ENCODE measurements around the gene GULP1.
A peak's percentile ranks its signal among the peaks of the same experiment; 100 is the strongest.

Gene GULP1

DNA sequence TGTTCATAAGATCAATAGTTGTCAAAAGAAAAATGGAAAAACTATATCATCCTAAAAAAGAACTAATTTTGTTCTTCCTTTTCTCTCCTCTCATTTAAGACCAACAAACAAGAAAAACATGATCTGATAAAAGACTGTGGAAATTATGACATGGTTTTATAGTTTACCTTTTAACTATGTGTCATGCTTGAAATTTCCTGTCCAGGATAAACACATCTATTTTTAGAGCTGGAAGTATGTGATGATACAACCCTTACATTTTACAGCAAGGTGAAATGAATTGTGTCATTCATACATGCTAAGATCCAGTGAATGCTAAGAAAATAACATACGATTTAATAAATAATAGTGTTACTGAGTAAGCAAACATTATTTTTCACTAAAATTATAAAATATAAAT is 89.9 kb downstream of the GULP1 start:
- no peak for DNase-seq

DNA sequence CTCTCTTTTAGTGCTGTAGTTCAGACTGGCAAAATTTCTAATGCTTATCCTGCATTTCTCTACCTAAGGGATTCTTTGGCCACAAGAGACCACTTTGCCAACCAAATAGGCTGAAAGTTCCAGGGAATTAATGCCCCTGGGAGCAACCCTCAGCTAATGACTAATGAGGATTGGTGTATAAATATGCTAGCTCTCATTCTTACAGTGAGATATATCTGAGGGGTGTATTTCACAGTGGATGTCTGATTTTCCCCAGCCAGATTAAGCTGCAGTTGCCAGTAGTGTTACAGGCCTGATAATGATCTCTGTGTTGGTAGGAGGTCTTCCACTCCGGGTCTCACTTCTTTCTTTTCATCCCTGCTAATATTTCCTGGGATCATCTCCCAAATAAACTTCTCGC is 90.4 kb downstream of the GULP1 start:
- DNase-seq, result no peak

DNA sequence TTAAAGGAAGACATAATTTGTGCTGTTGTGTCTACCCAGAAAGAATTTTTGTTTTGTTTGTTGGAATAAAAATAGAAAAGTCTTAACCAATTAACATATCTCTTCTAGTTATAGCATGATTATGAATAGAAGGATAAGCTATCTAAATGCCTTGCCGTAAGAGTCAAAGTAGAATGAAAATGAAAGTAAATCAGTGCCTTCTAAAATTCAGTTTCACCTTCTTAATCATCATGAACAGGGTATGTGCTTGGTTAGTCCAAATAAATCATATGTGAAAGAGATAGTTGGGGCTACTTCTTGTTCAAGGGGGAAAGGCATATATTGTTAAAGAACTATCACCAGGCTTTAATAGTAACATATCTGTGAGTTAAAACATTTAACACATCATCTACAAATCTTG is 91.5 kb downstream of the GULP1 start:
- DNase-seq, result no peak

DNA sequence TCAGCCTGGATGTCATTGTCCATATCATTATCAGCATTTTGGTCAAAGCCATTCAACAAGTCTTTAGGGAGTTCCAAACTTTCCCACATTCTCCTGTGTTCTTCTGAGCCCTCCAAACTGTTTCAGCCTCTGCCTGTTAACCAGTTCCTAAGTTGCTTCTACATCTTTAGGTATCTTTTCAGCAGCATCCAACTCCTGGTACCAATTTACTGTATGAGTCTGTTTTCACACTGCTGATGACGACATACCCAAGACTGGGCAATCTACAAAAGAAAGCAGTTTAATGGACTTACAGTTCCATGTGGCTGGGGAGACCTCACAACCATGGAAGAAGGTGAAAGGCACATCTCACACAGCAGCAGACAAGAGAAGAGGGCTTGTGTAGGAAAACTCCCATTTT is 94.2 kb downstream of the GULP1 start:
- no peak for DNase-seq

DNA sequence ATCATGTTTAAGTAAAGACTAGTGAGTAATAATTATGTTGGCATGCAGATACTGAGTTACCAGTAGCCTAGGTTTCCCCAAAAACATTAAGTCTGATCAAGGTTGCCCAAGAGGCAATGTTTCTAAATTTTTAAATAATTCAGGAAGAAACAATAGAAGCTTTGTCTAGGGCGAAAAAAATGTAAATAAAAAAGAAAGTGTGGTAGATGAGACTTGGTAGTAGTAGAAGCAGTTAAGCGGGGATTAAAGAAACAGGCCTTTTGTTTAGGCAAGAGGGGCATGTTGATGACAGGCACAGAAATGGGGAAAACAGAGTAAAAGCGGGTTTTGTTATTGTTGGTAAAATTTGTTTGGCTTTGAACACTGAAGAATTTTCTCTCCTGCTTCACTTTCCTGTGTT is 97.2 kb downstream of the GULP1 start:
- DNase-seq, result no peak

DNA sequence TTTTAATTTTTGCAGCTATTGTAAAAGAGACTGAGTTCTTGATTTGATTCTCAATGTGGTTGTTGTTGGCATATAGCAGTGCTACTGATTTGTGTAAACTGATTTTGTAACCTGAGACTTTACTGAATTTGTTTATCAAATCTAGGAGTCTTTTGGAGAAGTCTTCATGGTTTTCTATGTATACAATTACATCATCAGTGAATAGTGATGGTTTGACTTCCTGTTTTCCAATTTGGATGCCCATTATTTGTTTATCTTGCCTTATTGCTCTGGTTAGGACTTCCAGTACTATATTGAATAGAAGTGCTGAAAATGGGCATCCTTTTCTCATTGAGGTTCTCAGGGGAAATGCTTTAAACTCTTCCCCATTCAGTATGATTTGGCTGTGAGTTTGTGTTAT is 99.7 kb downstream of the GULP1 start:
- DNase-seq, result no peak

DNA sequence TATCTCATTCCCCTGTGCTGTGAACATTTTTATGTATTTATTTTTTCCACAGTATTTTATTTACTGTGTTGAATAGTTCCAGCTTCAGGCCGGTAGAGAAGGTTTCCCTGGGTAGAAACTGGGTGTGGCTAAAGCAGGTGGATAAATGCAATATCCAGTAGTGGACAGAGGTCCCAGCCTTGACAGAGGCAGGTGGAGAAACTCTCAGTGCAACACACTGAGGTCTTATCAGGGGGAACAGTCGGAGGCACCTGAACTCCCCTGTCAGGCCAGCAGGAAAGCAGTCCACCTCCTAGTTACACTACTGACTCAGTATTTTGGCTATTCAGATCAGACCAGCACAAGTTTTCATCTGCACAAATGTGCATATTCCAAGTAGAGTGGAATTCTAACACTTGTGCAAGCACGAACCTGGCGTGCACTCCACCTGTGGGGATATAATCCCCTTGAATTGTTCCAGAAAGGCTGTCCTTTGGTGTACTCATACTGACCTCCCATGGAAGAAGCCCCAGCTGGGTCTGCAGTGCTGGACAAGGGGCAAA is 103.3 kb downstream of the GULP1 start:
- no peak for DNase-seq

DNA sequence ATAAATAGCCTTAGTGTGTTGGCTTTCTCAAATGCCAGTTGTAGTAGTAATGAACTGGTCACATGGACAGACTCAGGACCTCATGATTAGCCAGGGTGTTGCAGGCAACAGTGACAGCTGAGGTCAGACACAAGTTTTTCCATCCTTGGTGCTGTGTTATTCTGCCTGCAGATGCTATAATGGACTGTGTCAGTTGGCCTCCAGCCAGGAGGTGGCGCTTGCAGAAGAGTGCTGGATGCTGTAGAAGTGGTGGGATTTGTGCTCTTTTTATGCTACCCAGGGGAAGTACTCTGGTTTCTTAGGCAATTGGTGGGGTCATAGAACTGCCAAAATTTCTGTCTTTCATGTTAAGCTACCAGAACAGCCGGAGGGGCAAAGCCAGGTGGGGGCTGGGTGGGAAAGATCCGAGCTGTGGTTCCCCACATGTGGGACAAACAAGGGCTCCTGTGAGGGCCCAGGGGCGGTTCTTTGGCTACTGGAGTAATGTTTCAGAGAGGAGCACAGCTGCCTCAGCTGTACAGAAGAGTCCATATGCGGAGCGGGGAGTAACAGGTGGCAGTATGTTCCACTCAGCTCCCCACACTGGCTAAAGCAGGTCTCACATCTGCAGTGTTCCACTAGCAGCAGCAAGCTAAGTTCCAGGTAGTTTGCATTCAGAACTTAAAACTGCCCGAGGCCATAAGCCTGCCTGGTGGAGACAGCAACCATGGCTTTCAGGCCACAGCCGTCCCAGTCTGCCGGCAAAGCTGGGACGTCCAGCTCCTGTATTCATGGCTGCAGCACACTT is 104.4 kb downstream of the GULP1 start:
- DNase-seq, result peak; percentile 78

DNA sequence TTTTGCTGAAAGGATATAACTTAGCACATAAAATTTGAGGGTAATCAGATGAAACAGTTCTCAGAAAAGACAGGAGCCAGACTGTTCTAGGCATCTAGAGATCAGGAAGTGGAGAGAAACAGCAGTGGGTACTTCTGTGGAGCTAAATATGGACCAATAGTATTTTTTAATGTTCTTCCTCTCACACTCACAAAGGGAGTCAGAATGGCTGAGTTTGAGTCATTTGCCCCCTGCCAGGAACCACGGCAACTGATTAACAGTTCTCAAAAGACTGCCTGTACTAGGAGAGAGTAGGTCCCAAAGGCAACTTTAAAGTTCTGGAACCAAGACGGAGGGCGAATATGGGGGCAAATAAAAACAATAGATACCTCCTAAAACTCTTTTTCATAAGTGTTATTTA is 107.5 kb downstream of the GULP1 start:
- DNase-seq, result no peak

DNA sequence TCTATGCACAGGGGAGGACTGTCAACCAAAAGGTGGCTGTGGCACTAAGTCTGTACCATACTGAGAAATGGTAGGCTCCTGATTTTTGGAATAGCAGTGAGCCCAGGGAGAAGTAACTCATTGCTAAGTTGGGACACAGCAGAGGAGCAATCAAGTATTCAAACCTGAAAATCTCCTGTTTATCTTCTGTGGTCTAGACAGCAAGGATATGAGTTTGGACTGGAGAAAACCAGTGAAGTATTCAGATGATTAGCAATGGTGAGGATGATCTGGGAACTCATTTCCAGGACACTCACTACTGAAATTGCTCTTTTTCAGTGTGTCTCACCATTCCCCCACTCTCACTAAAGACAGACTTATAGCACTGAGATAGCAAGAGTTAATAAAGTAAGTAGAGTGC is 112.0 kb downstream of the GULP1 start:
- DNase-seq, result no peak

DNA sequence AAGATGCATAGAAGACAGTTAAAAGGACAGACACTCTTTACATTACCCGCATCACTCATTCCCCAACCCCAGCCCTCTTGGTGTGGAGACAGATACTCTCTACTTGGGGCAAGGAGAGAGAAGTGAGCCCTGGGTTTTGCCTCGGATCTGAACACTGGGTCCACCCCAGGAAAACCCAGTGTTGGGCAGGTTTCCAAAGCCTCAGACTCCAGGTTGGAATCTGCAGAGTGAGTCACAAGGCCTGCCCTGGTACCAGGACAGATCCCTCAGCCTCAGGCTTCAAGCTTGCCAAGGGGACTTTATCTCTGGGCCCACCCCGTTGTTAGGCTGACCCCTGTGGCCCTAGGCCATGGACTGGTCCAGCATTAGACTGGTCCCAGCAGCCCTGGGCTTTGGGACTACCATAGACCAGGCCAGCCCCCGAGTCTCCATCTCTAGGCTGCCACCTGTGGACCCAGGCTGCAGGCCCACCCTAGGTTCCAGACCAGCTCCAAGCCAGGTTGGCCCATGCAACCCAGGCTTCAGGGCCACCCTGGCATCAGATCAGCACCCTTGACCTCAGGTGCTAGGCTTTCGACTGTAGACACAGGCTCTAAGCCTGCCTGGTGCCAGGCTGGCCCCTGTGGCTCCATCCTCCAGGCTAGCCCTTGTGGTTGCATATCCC is 112.8 kb downstream of the GULP1 start:
- DNase-seq, result no peak

DNA sequence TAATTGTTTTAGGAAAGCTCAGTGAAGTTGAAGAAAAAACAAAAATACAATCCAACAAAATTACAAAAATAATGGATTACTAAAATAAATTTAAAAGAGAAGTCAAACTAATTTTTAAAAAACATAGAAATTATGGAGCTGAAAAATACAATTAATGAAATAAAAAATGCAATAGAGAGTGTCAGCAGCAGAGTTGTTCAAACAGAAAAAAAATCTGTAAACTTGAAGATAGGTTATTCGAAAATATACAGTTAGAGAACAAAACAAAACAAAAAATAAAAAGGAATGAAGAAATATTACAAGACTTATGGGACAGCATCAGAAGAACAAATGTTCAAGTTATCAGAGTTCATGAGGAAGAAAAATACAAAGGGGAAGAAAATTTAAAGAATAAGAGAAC is 114.7 kb downstream of the GULP1 start:
- no peak for DNase-seq

DNA sequence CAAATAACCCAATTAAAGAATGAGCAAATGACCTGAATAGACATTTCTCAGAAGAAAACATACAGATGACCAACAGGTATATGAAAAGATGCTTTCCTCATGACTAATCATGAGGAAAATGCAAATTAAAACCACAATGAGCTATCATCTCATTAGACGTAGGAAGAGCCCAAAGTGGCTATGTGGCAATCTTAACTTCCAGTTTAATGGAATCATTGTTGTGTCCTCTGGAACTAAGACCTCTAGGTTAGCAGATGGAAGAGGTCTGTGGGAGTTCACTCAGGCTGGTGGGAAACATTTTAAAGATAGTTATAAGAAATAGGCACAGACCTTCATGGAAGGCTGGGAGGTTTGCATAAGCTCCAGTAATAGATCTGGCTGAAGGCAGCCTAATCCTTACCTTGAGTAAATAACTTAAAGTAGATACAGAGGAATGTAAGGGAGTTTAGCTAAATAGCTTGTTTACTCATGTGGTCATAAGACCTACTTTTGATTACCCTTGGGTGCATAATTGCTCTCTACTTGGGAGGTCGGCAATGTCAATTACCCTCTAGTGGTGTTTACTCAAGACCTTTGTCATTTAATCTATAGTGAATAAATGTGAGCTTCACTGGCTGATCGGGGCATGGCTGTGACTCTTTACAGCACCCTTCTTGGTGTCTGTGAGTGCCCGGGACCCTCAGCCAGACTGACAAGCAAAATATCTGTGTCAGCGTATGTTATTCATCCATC is 119.0 kb downstream of the GULP1 start:
- DNase-seq, result no peak

DNA sequence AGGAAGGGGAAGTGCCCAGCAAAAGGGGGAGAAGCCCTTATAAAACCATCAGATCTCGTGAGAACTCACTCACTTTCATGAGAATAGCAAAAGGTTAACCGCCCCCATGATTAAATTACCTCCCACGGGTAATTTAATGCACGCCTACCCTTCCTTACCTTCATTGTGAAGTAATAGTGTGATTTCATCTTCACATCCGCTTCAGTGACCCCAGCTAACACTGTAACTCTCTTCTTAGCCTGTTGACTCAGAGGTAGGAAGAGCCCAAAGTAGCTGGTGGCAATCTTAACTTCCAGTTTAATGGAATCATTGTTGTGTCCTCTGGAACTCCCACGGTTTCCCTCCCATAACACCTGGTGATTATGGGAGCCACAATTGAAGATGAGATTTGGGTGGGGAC is 120.5 kb downstream of the GULP1 start:
- no peak for DNase-seq

DNA sequence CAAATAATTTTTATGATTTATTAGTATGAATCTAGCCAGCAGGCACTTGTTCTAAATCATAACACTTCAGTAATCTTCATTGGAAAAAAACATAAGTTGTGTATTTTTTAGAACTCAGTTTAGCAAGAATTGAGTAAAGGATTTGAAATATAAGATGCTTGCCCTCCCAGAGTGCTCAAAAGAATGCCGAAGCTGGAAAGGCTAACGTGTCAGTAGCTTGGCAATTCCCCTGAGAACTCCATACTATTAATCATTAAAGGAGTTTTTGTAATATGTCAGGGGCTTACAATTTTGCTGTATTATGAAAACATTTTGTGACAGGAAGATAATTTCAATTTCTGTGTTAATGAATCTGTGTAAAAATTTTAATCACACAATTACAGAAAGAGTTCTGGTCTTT is 122.7 kb downstream of the GULP1 start:
- no peak for DNase-seq

DNA sequence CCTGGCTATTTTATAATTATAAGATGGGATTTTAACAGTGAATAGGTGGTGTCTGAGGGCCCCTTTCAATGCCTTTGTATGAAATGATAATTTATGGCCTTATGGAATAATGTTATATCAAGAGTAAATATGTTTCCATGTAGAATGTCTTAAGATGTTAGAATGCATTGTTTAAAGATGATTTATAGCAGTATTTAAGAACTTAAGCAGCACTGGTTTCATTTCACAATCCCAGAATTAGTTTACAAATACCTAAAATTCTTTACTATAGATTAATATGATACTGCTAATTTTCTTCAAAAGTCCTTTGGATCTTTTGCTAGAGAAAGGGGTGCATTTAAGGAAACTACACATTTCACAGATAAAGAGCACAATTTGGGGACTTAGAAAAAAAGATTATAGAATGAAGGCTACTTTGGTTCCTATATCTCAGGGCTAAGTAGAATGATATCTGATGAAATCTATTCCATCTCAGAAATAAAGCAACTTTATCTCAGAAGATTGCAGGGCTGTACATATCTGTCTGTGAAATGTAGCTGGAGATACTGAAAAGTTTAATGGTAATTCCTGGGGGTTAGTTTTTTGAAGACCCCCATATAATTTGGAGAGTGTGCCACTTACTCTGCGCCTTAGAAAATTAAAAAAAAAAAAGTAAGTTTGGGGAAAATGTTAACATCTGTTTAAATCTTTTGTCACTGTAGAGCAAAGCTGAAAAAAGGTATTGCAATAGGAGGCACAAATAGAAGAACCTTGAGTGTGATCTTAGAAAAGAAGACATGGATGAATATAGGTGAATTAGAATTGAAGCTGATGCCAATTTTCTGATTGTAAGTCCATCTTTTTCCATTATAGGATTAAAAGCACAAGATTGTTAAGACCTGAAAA is 123.4 kb downstream of the GULP1 start:
- DNase-seq, result no peak

DNA sequence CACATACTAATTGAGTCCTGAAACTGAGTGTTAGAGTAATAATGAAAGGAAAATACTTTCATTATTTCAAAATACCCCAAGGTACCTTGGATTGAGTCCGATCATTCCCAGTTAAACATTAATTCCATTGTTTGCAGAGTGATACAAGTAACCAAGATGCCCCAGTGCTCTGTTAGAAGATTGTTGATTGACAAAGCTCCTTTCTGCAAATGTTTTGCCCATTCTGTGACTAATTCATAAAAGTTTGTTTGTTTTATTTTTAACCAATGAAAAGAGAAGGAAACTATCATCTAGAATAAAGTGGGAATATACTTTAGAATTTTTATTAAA is 124.0 kb downstream of the GULP1 start:
- no peak for DNase-seq

DNA sequence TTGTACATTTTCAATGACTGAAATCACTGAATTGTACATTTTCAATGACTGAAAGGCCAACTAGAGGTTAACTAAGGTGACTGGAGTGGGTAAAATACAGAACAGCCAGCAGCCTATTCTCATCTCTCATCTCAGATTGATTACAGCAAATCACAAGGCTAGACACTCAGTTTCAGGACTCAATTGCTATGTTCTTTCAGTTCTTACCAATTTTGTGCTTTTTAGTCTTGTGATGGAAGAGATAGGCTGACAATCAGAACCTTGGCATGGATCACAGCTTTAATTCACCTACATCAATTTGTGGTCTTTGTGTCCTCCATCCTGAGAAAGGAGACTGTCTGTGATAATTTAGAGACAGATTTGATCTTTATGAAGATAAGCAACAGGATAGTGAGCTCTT is 124.7 kb downstream of the GULP1 start:
- no peak for DNase-seq

DNA sequence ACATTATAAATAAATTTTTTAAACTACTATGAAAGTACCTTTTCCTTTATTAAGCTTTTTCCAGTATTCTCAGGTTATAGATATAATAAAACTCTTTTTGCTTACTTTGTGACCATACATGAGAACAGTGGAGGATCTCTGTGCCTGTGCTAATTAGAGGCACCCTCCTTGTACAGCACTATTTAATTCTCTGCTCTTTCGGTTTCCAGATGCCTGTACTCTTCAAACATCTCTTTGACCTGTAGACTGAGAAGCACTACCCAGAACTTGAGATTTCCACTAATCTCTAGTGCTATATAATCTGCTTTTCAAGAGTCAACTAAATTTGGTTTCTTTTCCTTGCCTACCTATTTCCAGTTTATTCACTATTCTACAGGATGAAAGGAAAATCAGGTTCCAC is 131.1 kb downstream of the GULP1 start:
- DNase-seq, result no peak

DNA sequence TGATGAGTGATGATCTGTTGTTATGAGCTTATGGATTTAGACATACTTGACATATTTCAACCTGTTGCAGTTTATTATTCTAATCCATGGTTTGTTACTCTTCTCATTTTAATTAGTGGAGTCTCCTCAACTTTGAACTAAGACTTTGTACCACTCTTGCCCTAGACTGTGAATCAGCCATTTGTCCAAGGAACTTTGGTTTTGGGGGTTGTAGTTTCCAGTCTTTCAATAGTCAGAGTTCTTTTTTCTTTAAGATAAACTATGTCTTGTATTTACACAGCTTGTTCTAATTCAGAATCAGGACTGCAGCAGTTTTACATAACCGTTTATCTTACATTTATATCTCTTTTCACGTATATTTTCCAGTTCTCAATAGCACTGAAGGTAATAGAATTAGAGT is 133.6 kb downstream of the GULP1 start:
- DNase-seq, result no peak

DNA sequence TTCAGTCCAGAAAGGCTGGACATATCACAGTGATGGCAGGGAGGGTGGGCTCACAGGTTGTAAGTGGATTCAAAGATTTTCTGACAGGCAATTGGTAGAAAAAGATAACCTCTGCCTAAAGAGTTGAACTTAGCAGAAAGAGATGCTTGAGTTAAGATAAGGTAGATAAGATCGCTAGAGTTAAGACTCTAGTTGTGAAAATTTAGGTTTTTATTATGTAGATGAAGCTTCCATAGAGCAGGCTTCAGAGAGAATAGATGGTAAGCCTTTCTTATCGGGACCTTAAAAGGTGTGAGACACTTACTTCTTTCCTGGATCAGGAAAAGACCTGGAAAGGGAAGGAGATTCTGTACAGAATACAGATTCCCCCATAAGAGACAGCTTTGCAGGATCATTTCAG is 134.4 kb downstream of the GULP1 start:
- no peak for DNase-seq

DNA sequence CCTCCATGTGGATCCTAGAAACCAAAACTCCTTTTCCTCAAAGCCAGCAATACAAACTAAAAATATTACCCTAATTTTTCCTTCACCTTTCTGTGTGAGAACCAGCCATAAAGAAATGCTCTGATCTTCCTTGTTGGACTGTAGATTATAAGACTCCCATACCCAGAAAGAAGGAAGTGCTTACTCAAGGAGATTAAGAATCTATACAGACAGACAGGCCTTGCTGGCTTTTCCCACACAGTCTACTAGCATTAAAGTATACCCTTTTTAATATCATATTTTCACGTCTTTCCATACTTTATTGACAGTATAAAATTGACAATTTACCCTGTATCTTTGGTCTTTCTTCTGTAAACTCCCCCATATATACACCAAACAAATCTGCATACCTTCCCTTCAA is 139.0 kb downstream of the GULP1 start:
- DNase-seq, result no peak

DNA sequence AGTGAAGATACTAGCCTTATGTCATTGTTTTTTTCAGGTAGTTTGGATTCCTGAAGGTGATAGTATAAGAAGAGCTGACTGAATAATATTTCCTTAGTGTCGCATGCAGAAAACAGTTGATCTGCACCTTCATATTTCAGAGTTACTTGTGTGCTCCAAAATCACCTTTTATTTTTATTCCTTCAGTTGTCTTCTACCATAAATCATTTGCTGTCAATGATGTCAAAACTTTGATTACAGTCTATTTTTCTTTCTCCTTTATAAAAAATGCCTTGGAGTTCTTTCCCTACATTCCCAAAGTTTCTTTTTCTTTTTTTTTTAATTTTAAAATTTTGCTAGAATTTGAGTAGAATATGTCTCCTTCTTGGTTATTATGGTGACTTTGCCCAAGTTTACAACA is 142.3 kb downstream of the GULP1 start:
- no peak for DNase-seq

All from islet precursor cell (in vitro differentiated cells).